ENCODE measurements around the gene ASF1B.

The ASF1B gene

GRCh38 chr19:14090509-14091080 is 45.8 kb downstream of the ASF1B start, which contains the start of gene SAMD1:
TSS of gene SAMD1 (minus strand) at chr19:14090751.
- POLR2A ChIA-PET, result no interaction called here
- no peak for TF ChIP-seq CTCF (IDR thresholded peaks at IDR 0.05; ENCODE audit: control extremely low read depth, extremely low read depth, low read depth, missing control alignments)
- DNase-seq (ENCODE audit: extremely low spot score), result peak; percentile 89
- CTCF ChIA-PET, result no interaction called here

- peak; percentile 45 for DNase-seq (ENCODE audit: extremely low spot score)
- peak; percentile 33 for TF ChIP-seq CTCF (IDR thresholded peaks at IDR 0.05; ENCODE audit: control extremely low read depth, extremely low read depth, low read depth, missing control alignments)
- ChIA-PET POLR2A (no interaction called here), CTCF (interaction anchor here (1.5 to 2.6 kb wide), 2 partner anchors 17 to 24 kb away, joined by 3 to 12 read pairs; partner anchors contain the start of gene MISP3)
Measured at GRCh38 chr19:14089662-14090508, 46.5 kb downstream of the ASF1B start.

GRCh38 chr19:14089412-14089661 is 47.1 kb downstream of the ASF1B start:
- ChIA-PET CTCF (interaction anchor here (1.5 to 2.6 kb wide), 2 partner anchors 17 to 25 kb away, joined by 3 to 12 read pairs; partner anchors contain the start of gene MISP3), POLR2A (interaction anchor here (0.5 kb wide), 1 partner anchor 241 kb away, joined by 8 read pairs; no protein-coding TSS in a partner anchor)
- TF ChIP-seq CTCF (IDR thresholded peaks at IDR 0.05; ENCODE audit: control extremely low read depth, extremely low read depth, low read depth, missing control alignments), result peak; percentile 27
- no peak for DNase-seq (ENCODE audit: extremely low spot score)

GRCh38 chr19:14088634-14089411 is 47.6 kb downstream of the ASF1B start:
- no peak for DNase-seq (ENCODE audit: extremely low spot score)
- CTCF ChIA-PET, result interaction anchor here (1.5 to 2.6 kb wide), 2 partner anchors 16 to 26 kb away, joined by 3 to 12 read pairs; partner anchors contain the start of gene MISP3
- no peak for TF ChIP-seq CTCF (IDR thresholded peaks at IDR 0.05; ENCODE audit: control extremely low read depth, extremely low read depth, low read depth, missing control alignments)
- POLR2A ChIA-PET, result interaction anchor here (0.5 kb wide), 1 partner anchor 241 kb away, joined by 8 read pairs; no protein-coding TSS in a partner anchor

- POLR2A ChIA-PET, result no interaction called here
- CTCF ChIA-PET, result interaction anchor here (1.6 kb wide), 1 partner anchor 50 kb away, joined by 4 read pairs; the partner anchor contains the start of gene ASF1B
- TF ChIP-seq CTCF (IDR thresholded peaks at IDR 0.05; ENCODE audit: control extremely low read depth, extremely low read depth, low read depth, missing control alignments), result no peak
- DNase-seq (ENCODE audit: extremely low spot score), result no peak
Measured at GRCh38 chr19:14086098-14086497, 50.3 kb downstream of the ASF1B start.

GRCh38 chr19:14085309-14085995 is 50.9 kb downstream of the ASF1B start, which contains the start of gene C19orf67:
TSS of gene C19orf67 (minus strand) at chr19:14085783. CDS start at chr19:14085627, 156 bp downstream.
- CTCF ChIA-PET, result interaction anchor here (1.6 kb wide), 1 partner anchor 29 kb away, joined by 4 read pairs; no protein-coding TSS in a partner anchor
- DNase-seq (ENCODE audit: extremely low spot score), result no peak
- POLR2A ChIA-PET, result no interaction called here
- TF ChIP-seq CTCF (IDR thresholded peaks at IDR 0.05; ENCODE audit: control extremely low read depth, extremely low read depth, low read depth, missing control alignments), result no peak

Measured in GM10248 (cell line).